Measurements from ENCODE around the gene NOL4L. TPM values are rescaled to one million over a fixed set of nuclear protein-coding genes. Genes with fewer than 3 reads are reported as not detected.

The NOL4L gene
- total RNA-seq, 4 donors from 2014 or later: 45.6 to 105 (median 85.9) TPM

DNA sequence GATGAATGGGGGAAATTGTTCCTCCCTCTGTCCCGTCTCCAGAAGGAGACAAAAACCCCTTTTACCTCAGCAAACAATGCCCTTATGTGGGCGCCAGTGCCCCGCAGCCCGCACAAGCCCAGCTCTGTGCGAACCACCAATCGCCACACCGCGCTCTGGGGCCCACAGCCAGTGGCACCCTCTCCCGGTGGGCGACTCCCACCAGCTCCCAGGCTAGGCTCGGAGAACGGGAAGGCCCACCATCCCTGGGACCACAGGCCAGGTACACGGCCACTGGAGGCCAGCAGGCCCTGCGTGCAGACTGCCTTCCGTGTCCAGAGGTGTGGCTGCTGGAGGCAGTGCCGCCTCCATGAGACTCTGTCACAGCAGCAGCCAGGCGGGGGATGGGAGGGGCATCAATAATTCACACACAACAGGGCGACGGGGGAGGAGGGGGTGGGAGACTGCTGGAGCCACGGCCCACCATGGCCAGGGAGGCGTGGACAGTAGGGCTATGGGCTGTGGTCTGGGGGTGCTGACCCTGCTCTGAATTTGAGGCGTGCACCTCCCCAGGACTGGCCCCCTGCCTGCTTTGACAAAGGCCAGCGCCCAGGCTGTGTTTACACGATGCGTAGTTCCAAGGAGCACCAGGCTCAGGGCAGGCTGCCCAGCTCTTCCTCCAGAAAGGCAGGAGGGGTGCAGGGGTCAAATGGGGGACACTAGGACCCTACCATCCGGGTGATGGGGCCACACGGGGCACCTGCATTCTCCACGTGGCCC, 121.3 kb downstream of the NOL4L start:
- no peaks in the 10 kb centered on the region for H3K9me3 ChIP-seq
- H3K4me1 ChIP-seq: peaks cover 64 to 66% (median 65%) of the 10 kb centered on the region in 4 donors
- no peaks in the 10 kb centered on the region for H3K27me3 ChIP-seq
- H3K4me3 ChIP-seq: peak overlapping the region in 1 of 4 donors; percentile 11
- 35% methylated on average over 26 of the region's 28 CpGs; no CpG with 5 or more reads in 1 of the 2 donors for WGBS, 2 donors (ENCODE audit: low coverage in 1 of 2)
- TF ChIP-seq POLR2A (IDR thresholded peaks at IDR 0.05) (peak; percentile 63), POLR2AphosphoS5 (IDR thresholded peaks at IDR 0.05) (peak; percentile 68 to 72 (median 71)), EP300 (IDR thresholded peaks at IDR 0.05; ENCODE audit: low read depth) (no peak)
- TF ChIP-seq, protein P1, sequence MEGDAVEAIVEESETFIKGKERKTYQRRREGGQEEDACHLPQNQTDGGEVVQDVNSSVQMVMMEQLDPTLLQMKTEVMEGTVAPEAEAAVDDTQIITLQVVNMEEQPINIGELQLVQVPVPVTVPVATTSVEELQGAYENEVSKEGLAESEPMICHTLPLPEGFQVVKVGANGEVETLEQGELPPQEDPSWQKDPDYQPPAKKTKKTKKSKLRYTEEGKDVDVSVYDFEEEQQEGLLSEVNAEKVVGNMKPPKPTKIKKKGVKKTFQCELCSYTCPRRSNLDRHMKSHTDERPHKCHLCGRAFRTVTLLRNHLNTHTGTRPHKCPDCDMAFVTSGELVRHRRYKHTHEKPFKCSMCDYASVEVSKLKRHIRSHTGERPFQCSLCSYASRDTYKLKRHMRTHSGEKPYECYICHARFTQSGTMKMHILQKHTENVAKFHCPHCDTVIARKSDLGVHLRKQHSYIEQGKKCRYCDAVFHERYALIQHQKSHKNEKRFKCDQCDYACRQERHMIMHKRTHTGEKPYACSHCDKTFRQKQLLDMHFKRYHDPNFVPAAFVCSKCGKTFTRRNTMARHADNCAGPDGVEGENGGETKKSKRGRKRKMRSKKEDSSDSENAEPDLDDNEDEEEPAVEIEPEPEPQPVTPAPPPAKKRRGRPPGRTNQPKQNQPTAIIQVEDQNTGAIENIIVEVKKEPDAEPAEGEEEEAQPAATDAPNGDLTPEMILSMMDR (IDR thresholded peaks at IDR 0.05): no peak
- peak; percentile 80 for DNase-seq
- in situ Hi-C loops (cut with MboI; ENCODE audit: low pct_ligation_motif_present in 1 of 4, low pct_unique_long_range_greater_than_20kb in 1 of 4, low sequenced_read_pairs in 3 of 4): no loop called here
- H3K27ac ChIP-seq: peak overlapping the region; percentile 87 to 96 (median 95)
- intact Hi-C loops (cut with DNase I; ENCODE audit: low total_unique reads): no loop called here
- H3K36me3 ChIP-seq: no peaks in the 10 kb centered on the region

DNA sequence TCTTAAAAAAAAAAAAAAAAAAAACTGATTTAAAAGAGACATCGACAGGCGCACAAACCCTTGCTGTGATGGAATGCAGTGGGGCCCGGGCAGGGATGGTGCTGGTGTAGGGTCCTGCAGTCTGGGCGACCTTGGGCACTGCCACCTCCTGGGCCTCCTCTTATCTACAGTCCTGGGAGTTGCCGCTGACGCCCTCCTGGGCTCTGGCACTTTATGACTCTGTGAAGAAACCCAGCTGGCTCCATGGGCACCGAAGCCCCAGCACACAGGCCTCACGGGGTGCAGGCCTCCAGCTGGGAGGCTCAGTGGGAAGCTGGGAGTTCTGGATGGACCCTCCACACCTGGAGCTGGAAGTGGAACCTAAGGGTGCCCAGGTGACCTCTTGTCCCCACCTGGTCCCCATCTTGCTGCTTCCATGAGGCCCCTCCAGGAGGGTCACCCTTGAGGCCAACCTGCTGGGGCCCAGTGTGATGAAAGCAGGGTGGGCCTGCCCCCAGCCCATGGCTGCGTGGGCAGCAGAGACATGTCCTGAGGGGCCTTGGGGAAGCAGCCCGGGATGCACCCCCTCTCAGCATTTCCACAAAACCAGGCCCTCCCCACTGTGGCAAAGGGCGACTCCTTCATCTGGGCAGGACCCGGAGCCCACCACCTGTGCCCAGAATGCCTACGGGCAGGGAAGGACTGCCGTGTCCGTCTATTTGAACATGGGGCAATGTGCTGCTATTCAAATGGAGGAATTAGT, 122.1 kb downstream of the NOL4L start:
- Histone ChIP-seq H3K4me3 (peak overlapping the region in 1 of 4 donors; percentile 14), H3K27me3 (no peaks in the 10 kb centered on the region), H3K4me1 (peaks cover 59 to 61% (median 59%) of the 10 kb centered on the region in 4 donors), H3K9me3 (no peaks in the 10 kb centered on the region), H3K27ac (peak overlapping the region; percentile 87 to 96 (median 95)), H3K36me3 (no peaks in the 10 kb centered on the region)
- DNase-seq: peak; percentile 79
- TF ChIP-seq EP300 (IDR thresholded peaks at IDR 0.05; ENCODE audit: low read depth) (no peak), POLR2AphosphoS5 (IDR thresholded peaks at IDR 0.05) (peak in 2 of 3 donors; percentile 49 to 55)
- TF ChIP-seq, protein P1 (IDR thresholded peaks at IDR 0.05): peak in 3 of 5 experiments; percentile 10 to 40 (median 21)
- 41 to 71% methylated on average over 2 to 14 of the region's 15 CpGs for WGBS, 2 donors (ENCODE audit: low coverage in 1 of 2)
- in situ Hi-C loops (cut with MboI; ENCODE audit: low pct_ligation_motif_present in 1 of 4, low pct_unique_long_range_greater_than_20kb in 1 of 4, low sequenced_read_pairs in 3 of 4) (no loop called here), intact Hi-C loops (cut with DNase I; ENCODE audit: low total_unique reads) (no loop called here)

DNA sequence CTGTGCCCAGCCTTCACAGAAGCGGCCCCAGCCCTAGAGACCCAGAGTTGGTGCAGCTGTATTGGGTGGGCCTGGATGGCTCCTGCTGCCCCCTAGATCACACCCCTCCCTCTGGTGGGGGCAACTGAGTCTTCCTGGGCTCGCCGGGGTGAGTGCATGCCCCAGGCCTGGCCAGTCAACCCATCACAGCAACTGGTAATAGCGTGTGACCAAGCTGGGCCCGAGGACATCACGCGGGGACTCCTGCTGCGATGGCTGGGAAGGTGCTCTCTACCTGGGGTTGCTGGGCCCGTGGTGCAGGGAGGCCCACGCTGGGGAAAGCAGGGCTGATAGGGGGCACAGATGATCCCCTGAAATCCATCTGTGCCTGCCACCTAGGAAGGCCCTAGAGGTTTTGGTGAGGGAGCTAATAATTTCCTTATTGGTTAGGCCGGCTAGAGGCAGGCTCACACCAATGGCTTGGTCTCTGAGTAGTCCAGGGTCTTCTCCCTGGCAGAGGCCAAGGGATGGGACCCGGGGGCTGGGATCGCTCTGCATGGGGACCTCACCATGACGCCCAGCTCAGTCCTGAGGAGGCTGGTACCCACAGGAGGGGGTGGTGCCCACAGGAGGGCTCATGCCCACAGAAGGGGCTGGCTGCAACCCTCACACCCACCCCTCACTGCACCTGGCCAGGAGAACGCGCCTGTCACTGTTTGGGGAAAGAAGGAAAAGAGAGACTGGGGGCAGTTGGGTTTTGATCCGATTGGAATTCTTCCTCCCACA, 123.1 kb downstream of the NOL4L start:
- H3K9me3 ChIP-seq: no peaks in the 10 kb centered on the region
- WGBS, 2 donors (ENCODE audit: low coverage in 1 of 2): 84% methylated on average over 14 of the region's 17 CpGs; no CpG with 5 or more reads in 1 of the 2 donors
- intact Hi-C loops (cut with DNase I; ENCODE audit: low total_unique reads) (no loop called here), in situ Hi-C loops (cut with MboI; ENCODE audit: low pct_ligation_motif_present in 1 of 4, low pct_unique_long_range_greater_than_20kb in 1 of 4, low sequenced_read_pairs in 3 of 4) (no loop called here)
- H3K4me3 ChIP-seq: no peak overlapping the region
- TF ChIP-seq EP300 (IDR thresholded peaks at IDR 0.05; ENCODE audit: low read depth) (no peak), POLR2AphosphoS5 (IDR thresholded peaks at IDR 0.05) (no peak), POLR2A (IDR thresholded peaks at IDR 0.05) (no peak)
- TF ChIP-seq, protein P1 (IDR thresholded peaks at IDR 0.05): no peak
- peaks cover 48 to 61% (median 57%) of the 10 kb centered on the region in 4 donors for H3K4me1 ChIP-seq
- no peak for DNase-seq
- peak overlapping the region; percentile 87 to 96 (median 95) for H3K27ac ChIP-seq
- no peaks in the 10 kb centered on the region for H3K27me3 ChIP-seq
- no peaks in the 10 kb centered on the region for H3K36me3 ChIP-seq
